Esophagus (tissue), 2 donors: ENCODE measurements around the gene ZNF761. TPM values are rescaled to one million over a fixed set of nuclear protein-coding genes. Genes with fewer than 3 reads are reported as not detected.
A peak's percentile ranks its signal among the peaks of the same experiment; 100 is the strongest.
"Not testable (repeated sequence)": the region's sequence is repeated elsewhere in the genome, so short reads cannot be mapped to it uniquely, and the experiment has no call there.

Source experiments
- H3K27ac ChIP-seq, 2 donors: one replicate each; pipeline ENCODE4 v1.5.1; 2013; ENCODE audit warnings: low read depth in 2 of 2, mild to moderate bottlenecking in 2 of 2, inconsistent platforms in 1 of 2, low read length in 1 of 2, moderate library complexity in 1 of 2
- H3K27me3 ChIP-seq, 2 donors: one replicate each; pipeline ENCODE4 v1.6.1; 2013; ENCODE audit warnings: low read length in 2 of 2, control low read depth in 1 of 2, mild to moderate bottlenecking in 1 of 2; ENCODE audit not compliant: insufficient read depth in 2 of 2, control insufficient read depth in 1 of 2
- H3K36me3 ChIP-seq, 2 donors: one replicate each; pipeline ENCODE4 v1.6.1; 2013; ENCODE audit warnings: low read length in 1 of 2; ENCODE audit not compliant: control insufficient read depth in 2 of 2, insufficient read depth in 2 of 2
- H3K4me1 ChIP-seq, 2 donors: one replicate each; pipeline ENCODE4 v1.6.1; 2013; ENCODE audit warnings: low read length in 1 of 2; ENCODE audit not compliant: control insufficient read depth in 2 of 2, insufficient read depth in 2 of 2
- H3K4me3 ChIP-seq, 2 donors: one replicate each; pipeline ENCODE4 v1.5.1; 2013; ENCODE audit warnings: low read length in 2 of 2, mild to moderate bottlenecking in 2 of 2, low read depth in 1 of 2, moderate library complexity in 1 of 2
- H3K9me3 ChIP-seq, 2 donors: one replicate each; pipeline ENCODE4 v1.6.1; 2013; ENCODE audit warnings: mild to moderate bottlenecking in 2 of 2, low read depth in 1 of 2, low read length in 1 of 2, moderate library complexity in 1 of 2; ENCODE audit not compliant: control insufficient read depth in 2 of 2, insufficient read depth in 1 of 2
- WGBS, 2 donors: extraction: QIAGEN DNeasy Blood & Tissue Kit; methylation state at CpG; one replicate each; pipeline ENCODE4 v1.1.7; 2013; 5-methylcytosine and 5-hydroxymethylcytosine counted together
- polyA plus RNA-seq, 2 donors: library from polyadenylated mRNA; stranded (reverse); fragments of 200-250 nt; gene quantifications; one replicate each; pipeline ENCODE4 v1.2.3, GENCODE V29; 2013
- donor health status: healthy with polysubstance abuse.
- donor health status: Bipolar disorder and iron deficiency.

The ZNF761 gene
- polyA plus RNA-seq, 2 donors: 3.8 to 5.8 TPM

DNA sequence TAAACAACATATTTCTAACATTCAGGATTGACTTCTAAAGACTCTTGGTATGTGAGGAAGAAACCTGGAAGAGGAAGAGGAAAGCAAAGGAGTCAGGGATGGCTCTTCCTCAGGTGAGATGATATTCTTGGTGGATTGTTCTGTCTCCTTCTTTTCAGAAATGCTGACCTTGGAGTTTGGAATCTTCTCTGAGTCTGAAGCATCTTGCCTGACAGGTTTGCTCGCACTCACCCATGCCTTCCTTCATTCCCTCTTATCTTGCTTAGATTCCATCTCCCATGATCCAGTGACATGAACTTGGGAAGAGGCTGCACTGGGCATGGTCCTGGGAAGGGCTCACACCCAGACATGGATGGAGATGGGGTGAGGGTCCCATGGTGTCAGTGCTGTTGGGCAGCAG, 33.9 kb upstream of the ZNF761 start:
- H3K27ac ChIP-seq, H3K9me3 ChIP-seq, H3K27me3 ChIP-seq, H3K4me1 ChIP-seq, H3K4me3 ChIP-seq: not testable (repeated sequence)
- H3K36me3 ChIP-seq: peaks cover 0 to 12% of the 10 kb centered on the region in 2 donors
- 90 to 95% methylated on average over 1 of the region's 1 CpG for WGBS, 2 donors

DNA sequence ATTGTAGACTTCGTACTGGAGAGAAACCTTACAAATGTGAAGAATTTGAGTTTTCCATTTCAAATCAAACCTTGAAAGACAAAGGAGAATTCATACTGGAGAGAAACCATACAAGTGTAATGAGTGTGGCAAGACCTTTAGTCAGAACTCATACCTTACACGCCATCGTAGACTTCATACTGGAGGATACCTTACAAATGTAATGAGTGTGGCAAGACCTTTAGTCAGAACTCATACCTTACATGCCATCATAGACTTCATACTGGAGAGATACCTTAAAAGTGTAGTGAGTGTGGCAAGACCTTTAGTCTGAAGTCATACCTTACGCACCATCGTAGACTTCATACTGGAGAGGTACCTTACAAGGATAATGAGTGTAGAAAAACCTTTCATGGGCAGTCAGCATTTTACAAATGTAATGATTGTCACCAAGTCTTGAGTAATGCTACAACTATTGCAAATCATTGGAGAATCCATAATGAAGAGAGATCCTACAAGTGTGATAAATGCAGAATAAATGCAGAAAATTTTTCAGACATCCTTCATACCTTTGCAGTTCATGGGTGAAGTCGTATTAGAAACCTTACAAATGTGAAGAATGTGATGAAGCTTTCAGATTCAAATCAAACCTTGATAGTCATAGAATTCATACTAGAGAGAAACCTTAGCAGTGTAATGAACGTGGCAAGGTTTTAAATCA, 22.1 kb upstream of the ZNF761 start:
- 91% methylated on average over 7 of the region's 7 CpGs for WGBS, 2 donors
- H3K4me1 ChIP-seq: no peaks in the 10 kb centered on the region
- H3K27ac ChIP-seq: no peak overlapping the region
- peak overlapping the region in 1 of 2 donors; percentile 1 for H3K4me3 ChIP-seq
- H3K27me3 ChIP-seq: no peaks in the 10 kb centered on the region
- H3K9me3 ChIP-seq: peaks cover 6 to 17% of the 10 kb centered on the region in 2 donors
- peaks cover 3 to 21% of the 10 kb centered on the region in 2 donors for H3K36me3 ChIP-seq

DNA sequence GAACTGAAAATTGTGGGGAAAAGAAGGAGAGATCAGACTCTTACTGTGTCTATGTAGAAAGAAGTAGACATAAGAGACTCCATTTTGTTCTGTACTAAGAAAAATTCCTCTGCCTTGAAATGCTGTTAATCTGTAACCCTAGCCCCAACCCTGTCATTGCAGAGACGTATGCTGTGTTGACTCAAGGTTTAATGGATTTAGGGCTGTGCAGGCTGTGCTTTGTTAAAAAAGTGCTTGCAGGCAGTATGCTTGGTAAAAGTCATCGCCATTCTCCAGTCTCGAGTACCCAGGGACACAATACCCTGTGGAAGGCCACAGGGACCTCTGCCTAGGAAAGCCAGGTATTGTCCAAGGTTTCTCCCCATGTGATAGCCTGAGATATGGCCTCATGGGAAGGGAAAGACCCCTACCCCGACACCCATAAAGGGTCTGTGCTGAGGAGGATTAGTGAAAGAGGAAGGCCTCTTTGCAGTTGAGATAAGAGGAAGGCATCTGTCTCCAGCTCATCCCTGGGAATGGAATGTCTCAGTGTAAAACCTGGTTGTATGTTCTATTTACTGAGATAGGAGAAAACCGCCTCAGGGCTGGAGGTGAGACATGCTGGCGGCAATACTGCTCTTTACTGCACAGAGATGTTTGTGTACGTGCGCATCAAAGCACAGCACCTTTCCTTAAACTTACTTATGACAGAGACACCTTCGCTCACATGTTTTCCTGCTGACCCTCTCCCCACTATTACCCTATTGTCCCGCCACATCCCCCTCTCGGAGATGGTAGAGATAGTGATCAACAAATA, 11.1 kb upstream of the ZNF761 start:
- H3K4me3 ChIP-seq, H3K4me1 ChIP-seq, H3K27me3 ChIP-seq, H3K36me3 ChIP-seq, H3K9me3 ChIP-seq, H3K27ac ChIP-seq: not testable (repeated sequence)
- 62 to 66% methylated on average over 11 of the region's 11 CpGs for WGBS, 2 donors

DNA sequence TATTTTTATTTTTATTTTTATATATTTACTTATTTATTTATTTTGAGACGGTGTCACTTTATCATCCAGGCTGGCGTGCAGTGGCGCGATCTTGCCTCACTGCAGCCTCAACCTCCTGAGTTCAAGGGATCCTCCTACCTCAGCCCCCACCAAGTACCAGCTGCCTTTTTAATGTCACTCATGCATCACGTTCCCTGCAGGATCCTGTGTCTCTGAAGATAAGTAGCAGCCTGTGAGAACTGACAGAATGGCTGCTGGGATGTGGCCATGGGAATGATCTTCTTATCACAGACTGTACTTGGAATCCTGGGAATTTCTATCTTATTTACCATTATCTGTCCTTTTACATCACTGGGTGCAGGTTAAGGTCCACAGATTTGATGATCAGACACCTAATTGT, 9.2 kb upstream of the ZNF761 start:
- no peak overlapping the region for H3K4me3 ChIP-seq
- WGBS, 2 donors: 83 to 88% methylated on average over 5 of the region's 5 CpGs

DNA sequence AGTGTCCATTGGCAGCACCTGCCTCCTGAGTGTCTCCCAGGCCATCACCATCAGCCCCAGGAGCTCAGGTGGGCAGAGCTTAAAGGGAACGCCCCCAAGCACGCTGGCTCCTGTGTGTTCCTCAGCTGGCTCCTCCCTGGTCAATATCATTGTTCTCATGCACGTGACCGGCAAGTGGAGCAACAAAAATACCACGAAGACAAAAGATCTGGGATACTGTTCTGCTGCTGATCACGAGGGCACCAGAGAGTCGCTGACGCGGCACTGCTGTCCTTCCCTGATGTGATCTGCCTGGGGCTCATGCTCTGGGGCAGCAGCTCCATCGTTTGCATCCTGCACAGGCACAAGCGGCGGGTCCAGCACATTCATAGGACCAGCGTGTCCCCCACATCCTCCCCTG, 8.7 kb upstream of the ZNF761 start:
- H3K4me1 ChIP-seq, H3K36me3 ChIP-seq, H3K4me3 ChIP-seq, H3K27me3 ChIP-seq, H3K27ac ChIP-seq, H3K9me3 ChIP-seq: not testable (repeated sequence)
- 14 to 20% methylated on average over 7 to 8 of the region's 13 CpGs for WGBS, 2 donors

More for the DNA sequence above, 9.2 kb upstream of the ZNF761 start:
- no peaks in the 10 kb centered on the region for H3K4me1 ChIP-seq
- H3K27me3 ChIP-seq: no peaks in the 10 kb centered on the region
- no peaks in the 10 kb centered on the region for H3K9me3 ChIP-seq
- H3K27ac ChIP-seq: no peak overlapping the region
- H3K36me3 ChIP-seq: no peaks in the 10 kb centered on the region

DNA sequence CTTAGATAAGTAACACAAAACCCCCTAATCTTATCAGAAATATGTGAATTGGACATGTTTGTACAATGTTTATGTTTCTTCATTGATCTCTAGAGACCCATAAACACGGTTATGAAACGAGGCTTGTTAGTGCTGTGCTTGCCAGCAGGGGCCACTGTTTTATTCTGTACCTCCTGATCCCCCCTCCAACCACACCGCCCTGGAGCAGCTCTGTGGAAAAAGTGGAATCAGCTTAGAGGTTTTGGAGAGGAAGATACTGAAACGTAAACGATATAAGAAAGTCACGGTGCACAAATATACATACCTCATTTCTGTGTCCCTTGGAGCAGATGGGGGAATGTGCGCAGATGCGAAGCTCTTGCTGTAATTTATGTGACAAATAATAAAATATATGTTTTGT, 8.1 kb upstream of the ZNF761 start:
- H3K4me1 ChIP-seq, H3K27me3 ChIP-seq, H3K4me3 ChIP-seq, H3K36me3 ChIP-seq, H3K27ac ChIP-seq, H3K9me3 ChIP-seq: not testable (repeated sequence)
- 44 to 53% methylated on average over 8 of the region's 8 CpGs for WGBS, 2 donors

DNA sequence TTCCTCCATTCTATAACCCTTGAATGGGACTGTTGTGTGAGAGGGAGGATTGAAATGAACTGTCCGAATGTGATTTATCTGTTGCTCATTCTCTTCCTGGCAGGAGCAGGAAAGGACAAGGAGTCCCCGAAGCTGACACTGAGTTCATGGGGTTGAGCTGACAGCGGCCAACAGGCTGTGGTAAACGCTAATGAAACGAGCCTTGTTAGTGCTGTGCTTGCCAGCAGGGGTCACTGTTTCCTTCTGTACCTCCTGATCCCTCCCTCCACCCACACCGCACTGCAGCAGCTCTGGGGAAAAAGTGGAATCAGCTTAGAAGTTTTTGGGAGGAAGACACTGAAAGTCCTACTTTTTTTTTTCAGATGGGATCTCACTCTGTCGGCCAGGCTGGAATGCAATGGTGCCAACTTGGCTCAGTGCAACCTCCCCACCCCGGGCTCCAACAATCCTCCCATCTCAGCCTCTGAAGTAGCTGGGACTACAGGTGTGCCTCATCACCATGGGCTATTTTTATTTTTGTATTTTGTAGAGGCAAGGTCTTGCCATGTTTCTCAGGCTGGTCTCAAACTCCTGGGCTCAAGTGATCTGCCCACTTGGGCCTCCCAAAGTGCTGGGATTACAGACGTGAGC, 6.7 kb upstream of the ZNF761 start:
- no peaks in the 10 kb centered on the region for H3K36me3 ChIP-seq
- H3K27ac ChIP-seq: no peak overlapping the region
- no peaks in the 10 kb centered on the region for H3K27me3 ChIP-seq
- no peaks in the 10 kb centered on the region for H3K4me1 ChIP-seq
- 25 to 28% methylated on average over 9 of the region's 9 CpGs for WGBS, 2 donors
- H3K9me3 ChIP-seq: no peaks in the 10 kb centered on the region
- no peak overlapping the region for H3K4me3 ChIP-seq

DNA sequence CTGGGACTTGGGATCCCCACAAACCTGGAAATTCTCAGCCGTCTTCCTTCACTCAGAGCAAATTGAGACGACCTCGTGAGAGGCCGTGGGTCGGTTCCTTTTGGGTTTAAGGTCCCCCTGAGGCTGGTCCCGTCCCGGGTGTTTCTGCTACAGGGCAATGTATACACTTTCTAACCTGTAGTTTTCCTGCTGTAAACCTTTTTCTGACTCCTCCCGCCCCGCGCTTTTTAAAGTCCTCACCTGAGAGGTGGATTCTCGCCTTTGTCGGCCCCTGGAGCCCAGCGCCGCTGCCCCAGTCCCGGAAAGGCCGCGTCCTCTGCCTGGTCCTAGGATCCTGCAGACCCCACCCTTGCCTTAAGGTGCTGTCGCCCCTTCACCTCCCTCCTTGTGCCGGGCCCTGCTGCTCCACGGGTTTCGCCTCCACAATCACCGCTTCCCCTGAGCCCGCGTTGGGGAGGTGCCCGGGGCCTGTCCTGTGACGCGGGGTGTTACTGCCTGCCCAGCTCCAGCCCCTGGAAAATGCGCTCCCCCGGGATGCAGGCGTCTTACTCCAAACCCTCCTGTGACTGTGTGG, 391 bp downstream of the ZNF761 start:
- Histone ChIP-seq H3K9me3 (no peaks in the 10 kb centered on the region), H3K27me3 (no peaks in the 10 kb centered on the region), H3K27ac (peak overlapping the region; percentile 94 to 97), H3K36me3 (peaks cover 5% of the 10 kb centered on the region in 2 donors), H3K4me1 (peaks cover 0 to 6% of the 10 kb centered on the region in 2 donors), H3K4me3 (peak overlapping the region; percentile 79 to 87)
- WGBS, 2 donors: 0 to 1% methylated on average over 30 of the region's 30 CpGs

DNA sequence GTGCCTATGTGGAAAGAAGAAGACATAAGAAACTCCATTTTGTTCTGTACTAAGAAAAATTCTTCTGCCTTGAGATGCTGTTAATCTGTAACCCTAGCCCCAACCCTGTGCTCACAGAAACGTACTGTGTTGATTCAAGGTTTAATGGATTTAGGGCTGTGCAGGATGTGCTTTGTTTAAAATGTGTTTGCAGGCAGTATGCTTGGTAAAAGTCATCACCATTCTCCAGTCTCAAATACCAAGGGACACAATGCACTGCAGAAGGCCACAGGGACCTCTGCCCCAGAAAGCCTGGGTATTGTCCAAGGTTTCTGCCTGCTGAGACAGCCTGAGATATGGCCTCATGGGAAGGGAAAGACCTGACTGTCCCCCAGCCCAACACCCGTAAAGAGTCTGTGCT, 12.0 kb downstream of the ZNF761 start:
- H3K4me3 ChIP-seq, H3K4me1 ChIP-seq, H3K27me3 ChIP-seq, H3K27ac ChIP-seq: not testable (repeated sequence)
- Histone ChIP-seq H3K9me3 (peaks cover 3 to 26% of the 10 kb centered on the region in 2 donors), H3K36me3 (peaks cover 14 to 22% of the 10 kb centered on the region in 2 donors)
- WGBS, 2 donors: 81 to 83% methylated on average over 2 of the region's 2 CpGs
